Astrocyte (in vitro differentiated cells and primary cell): ENCODE results near the gene NNT. TPM values are rescaled to one million over a fixed set of nuclear protein-coding genes. Genes with fewer than 3 reads are reported as not detected.

ENCODE experiments used
- DNase-seq: peaks from one replicate; pipeline ENCODE4 v3.0.0-alpha.2; 2010; ENCODE audit warnings: low read depth
- FAIRE-seq: peaks from 2 replicates; lab custom pipeline; 2011; peaks lifted over from hg19 to GRCh38; lab: Jason Lieb, UNC
- H2AFZ ChIP-seq: 2 replicates; pipeline ENCODE4 v1.6.0; 2012; ENCODE audit warnings: low read depth, low read length, inconsistent platforms
- H3K27ac ChIP-seq: 2 replicates; pipeline ENCODE4 v1.5.1; 2011; ENCODE audit warnings: low read depth, low read length, inconsistent platforms
- H3K27me3 ChIP-seq: 2 replicates; pipeline ENCODE4 v1.6.0; 2011; ENCODE audit warnings: low read length, inconsistent platforms; ENCODE audit not compliant: insufficient read depth
- H3K36me3 ChIP-seq: 2 replicates; pipeline ENCODE4 v1.5.1; 2011; ENCODE audit warnings: low read length, inconsistent platforms; ENCODE audit not compliant: insufficient read depth
- H3K4me1 ChIP-seq: 2 replicates; pipeline ENCODE4 v1.5.1; 2011; ENCODE audit warnings: low read length, inconsistent platforms; ENCODE audit not compliant: insufficient read depth
- H3K4me2 ChIP-seq: 2 replicates; pipeline ENCODE4 v1.6.0; 2012; ENCODE audit warnings: low read length, inconsistent platforms
- H3K4me3 ChIP-seq: 2 replicates; pipeline ENCODE4 v1.5.1; 2011; ENCODE audit warnings: low read depth, mild to moderate bottlenecking, low read length, inconsistent platforms; ENCODE audit not compliant: insufficient read depth
- H3K79me2 ChIP-seq: 2 replicates; pipeline ENCODE4 v1.6.0; 2012; ENCODE audit warnings: mild to moderate bottlenecking, low read length, inconsistent platforms; ENCODE audit not compliant: insufficient read depth
- H3K9ac ChIP-seq: 2 replicates; pipeline ENCODE4 v1.6.0; 2012; ENCODE audit warnings: mild to moderate bottlenecking, low read length, inconsistent platforms
- H3K9me3 ChIP-seq: 2 replicates; pipeline ENCODE4 v1.5.1; 2012; ENCODE audit warnings: low read depth, mild to moderate bottlenecking, low read length, inconsistent platforms; ENCODE audit not compliant: insufficient read depth
- H4K20me1 ChIP-seq: 2 replicates; pipeline ENCODE4 v1.6.0; 2012; ENCODE audit warnings: low read length, inconsistent platforms; ENCODE audit not compliant: insufficient read depth
- H3K27ac Mint-ChIP-seq: one replicate; pipeline ENCODE4 v1.8.0; 2021; ENCODE audit warnings: mild to moderate bottlenecking, mixed read lengths; ENCODE audit not compliant: unreplicated experiment
- H3K27me3 Mint-ChIP-seq: one replicate; pipeline ENCODE4 v1.8.0; 2021; ENCODE audit warnings: low read depth, mixed read lengths; ENCODE audit not compliant: unreplicated experiment
- H3K36me3 Mint-ChIP-seq: one replicate; pipeline ENCODE4 v1.8.0; 2021; ENCODE audit warnings: low read depth, mixed read lengths; ENCODE audit not compliant: unreplicated experiment
- H3K4me1 Mint-ChIP-seq: one replicate; pipeline ENCODE4 v1.8.0; 2021; ENCODE audit warnings: low read depth, mixed read lengths; ENCODE audit not compliant: unreplicated experiment
- H3K4me3 Mint-ChIP-seq: one replicate; pipeline ENCODE4 v1.8.0; 2021; ENCODE audit warnings: mild to moderate bottlenecking, moderate library complexity, mixed read lengths; ENCODE audit not compliant: unreplicated experiment
- H3K9me3 Mint-ChIP-seq: one replicate; pipeline ENCODE4 v1.8.0; 2021; ENCODE audit warnings: mild to moderate bottlenecking, mixed read lengths; ENCODE audit not compliant: unreplicated experiment
- CTCF ChIP-seq: IDR thresholded peaks from 2 replicates; pipeline ENCODE4 v1.5.1; 2011; ENCODE audit warnings: low read depth, mild to moderate bottlenecking, inconsistent platforms, low read length, moderate library complexity; ENCODE audit not compliant: insufficient read depth
- EZH2 ChIP-seq: IDR thresholded peaks from 2 replicates; pipeline ENCODE4 v1.6.1; 2012; ENCODE audit warnings: mild to moderate bottlenecking, low read length, inconsistent platforms; ENCODE audit not compliant: insufficient read depth
- total RNA-seq: library from RNA; stranded (reverse); gene quantifications from 2 replicates; pipeline ENCODE4 v1.2.1, GENCODE V29; 2021

The NNT gene
- total RNA-seq, 1 donor from 2014 or later, result 44.3 TPM

- FAIRE-seq, result no peak
Observed at GRCh38 chr5:43648499-43649124, 45.6 kb downstream of the NNT start.

GRCh38 chr5:43649256-43649655 is 46.3 kb downstream of the NNT start:
- H3K4me3 Mint-ChIP-seq, result no peak overlapping the region
- no peaks in the 10 kb centered on the region for H3K27me3 Mint-ChIP-seq
- H3K4me2 ChIP-seq, result peak overlapping the region; percentile 33
- no peaks in the 10 kb centered on the region for H4K20me1 ChIP-seq
- no peak overlapping the region for H3K27ac Mint-ChIP-seq
- no peaks in the 10 kb centered on the region for H3K9me3 Mint-ChIP-seq
- H3K4me1 ChIP-seq, result peaks cover 14% of the 10 kb centered on the region
- no peak overlapping the region for H2AFZ ChIP-seq
- no peaks in the 10 kb centered on the region for H3K27me3 ChIP-seq
- H3K4me3 ChIP-seq, result no peak overlapping the region
- peaks cover 5% of the 10 kb centered on the region for H3K36me3 ChIP-seq
- DNase-seq (peak; percentile 66), FAIRE-seq (no peak)
- peaks cover 7% of the 10 kb centered on the region for H3K36me3 Mint-ChIP-seq
- peak overlapping the region; percentile 43 for H3K27ac ChIP-seq
- H3K79me2 ChIP-seq, result no peaks in the 10 kb centered on the region
- H3K9ac ChIP-seq, result peak overlapping the region; percentile 20
- no peak for TF ChIP-seq CTCF
- TF ChIP-seq EZH2, result no peak
- H3K9me3 ChIP-seq, result no peaks in the 10 kb centered on the region
- peaks cover 10% of the 10 kb centered on the region for H3K4me1 Mint-ChIP-seq

More at GRCh38 chr5:43648499-43649124, 45.6 kb downstream of the NNT start:
- Histone ChIP-seq H3K4me2 (peak overlapping the region; percentile 33), H3K4me1 (peaks cover 14% of the 10 kb centered on the region), H3K9me3 (no peaks in the 10 kb centered on the region), H3K27ac (peak overlapping the region; percentile 43), H3K79me2 (no peaks in the 10 kb centered on the region), H2AFZ (no peak overlapping the region), H3K36me3 (peaks cover 5% of the 10 kb centered on the region), H3K9ac (peak overlapping the region; percentile 20), H3K27me3 (no peaks in the 10 kb centered on the region), H4K20me1 (no peaks in the 10 kb centered on the region), H3K4me3 (no peak overlapping the region)
- Mint-ChIP-seq H3K27ac (no peak overlapping the region), H3K27me3 (no peaks in the 10 kb centered on the region), H3K9me3 (no peaks in the 10 kb centered on the region), H3K4me1 (peaks cover 11% of the 10 kb centered on the region), H3K36me3 (peaks cover 7% of the 10 kb centered on the region), H3K4me3 (no peak overlapping the region)
- TF ChIP-seq EZH2, result no peak
- no peak for TF ChIP-seq CTCF
- DNase-seq, result no peak

DNA sequence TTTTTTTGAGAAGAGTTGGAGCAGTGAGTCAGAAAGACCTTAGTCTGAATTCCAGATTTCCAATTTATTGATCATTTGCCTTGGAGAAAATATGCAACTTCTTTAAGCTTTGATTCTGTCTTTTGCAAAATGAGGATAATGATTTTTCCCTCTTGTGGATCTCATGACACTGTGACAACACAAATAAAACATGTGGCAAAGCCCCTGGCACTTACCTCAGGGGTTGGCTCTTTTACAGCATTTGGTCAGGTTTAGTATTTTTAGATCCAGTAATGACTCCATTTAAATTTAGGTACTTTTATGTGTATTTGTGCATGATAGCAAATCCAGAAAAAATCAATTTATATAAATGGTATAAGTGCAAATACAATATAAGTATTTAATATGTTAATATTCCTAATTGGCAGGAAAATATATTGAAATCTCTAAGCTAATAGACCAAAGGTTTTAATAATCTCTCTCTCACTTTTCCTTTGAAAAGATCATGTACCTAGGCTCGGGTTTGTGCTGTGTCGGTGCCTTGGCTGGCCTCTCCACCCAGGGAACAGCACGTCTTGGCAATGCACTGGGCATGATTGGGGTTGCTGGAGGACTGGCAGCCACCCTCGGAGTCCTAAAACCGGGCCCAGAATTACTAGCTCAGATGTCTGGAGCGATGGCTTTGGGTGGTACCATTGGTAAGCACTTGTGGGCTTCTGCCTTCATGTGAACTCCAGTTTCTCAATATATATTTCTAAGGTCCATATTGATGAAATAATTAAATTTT is 49.7 kb downstream of the NNT start:
- H3K36me3 Mint-ChIP-seq, result peaks cover 6% of the 10 kb centered on the region
- Histone ChIP-seq H3K27me3 (no peaks in the 10 kb centered on the region), H4K20me1 (no peaks in the 10 kb centered on the region), H3K36me3 (no peaks in the 10 kb centered on the region), H3K27ac (no peak overlapping the region), H3K9ac (no peak overlapping the region), H2AFZ (no peak overlapping the region), H3K9me3 (no peaks in the 10 kb centered on the region), H3K4me2 (no peak overlapping the region), H3K4me1 (peaks cover 14% of the 10 kb centered on the region), H3K4me3 (no peak overlapping the region), H3K79me2 (no peaks in the 10 kb centered on the region)
- H3K4me1 Mint-ChIP-seq, result peaks cover 6% of the 10 kb centered on the region
- FAIRE-seq (no peak), DNase-seq (no peak)
- no peak overlapping the region for H3K27ac Mint-ChIP-seq
- H3K27me3 Mint-ChIP-seq, result no peaks in the 10 kb centered on the region
- TF ChIP-seq EZH2 (no peak), CTCF (no peak)
- H3K9me3 Mint-ChIP-seq, result no peaks in the 10 kb centered on the region
- no peak overlapping the region for H3K4me3 Mint-ChIP-seq
